ENCODE results near the gene FRYL. TPM values are rescaled to one million over a fixed set of nuclear protein-coding genes. Genes with fewer than 3 reads are reported as not detected.

The FRYL gene
- total RNA-seq, 1 donor from 2014 or later = 172 TPM

- intact Hi-C loops (cut with DNase I) = no loop called here
- ATAC-seq = no peak
- no peak for DNase-seq (ENCODE audit: low spot score)
Observed at GRCh38 chr4:48539597-48539996, 240.5 kb downstream of the FRYL start.

- DNase-seq (ENCODE audit: low spot score) (no peak), ATAC-seq (no peak)
- intact Hi-C loops (cut with DNase I) = no loop called here
Observed at GRCh38 chr4:48538358-48538757, 241.7 kb downstream of the FRYL start.

GRCh38 chr4:48526406-48526805 lies 253.7 kb downstream of the FRYL start:
- no peak for DNase-seq (ENCODE audit: low spot score)
- no peak for ATAC-seq
- intact Hi-C loops (cut with DNase I) = no loop called here

- intact Hi-C loops (cut with DNase I) = no loop called here
- ATAC-seq (no peak), DNase-seq (ENCODE audit: low spot score) (no peak)
Observed at GRCh38 chr4:48518143-48518542, 261.9 kb downstream of the FRYL start.

GRCh38 chr4:48509543-48509942 lies 270.5 kb downstream of the FRYL start:
- intact Hi-C loops (cut with DNase I) = no loop called here
- DNase-seq (ENCODE audit: low spot score) (no peak), ATAC-seq (peak; percentile 76)

GRCh38 chr4:48506716-48507115 lies 273.4 kb downstream of the FRYL start:
- DNase-seq (ENCODE audit: low spot score) = no peak
- intact Hi-C loops (cut with DNase I) = no loop called here
- ATAC-seq = no peak

- DNase-seq (ENCODE audit: low spot score) (no peak), ATAC-seq (no peak)
- intact Hi-C loops (cut with DNase I) = no loop called here
Observed at GRCh38 chr4:48504352-48504751, 275.7 kb downstream of the FRYL start.

- intact Hi-C loops (cut with DNase I) = no loop called here
- no peak for ATAC-seq
- no peak for DNase-seq (ENCODE audit: low spot score)
Observed at GRCh38 chr4:48504026-48504330, 276.1 kb downstream of the FRYL start.

GRCh38 chr4:48503233-48504025 lies 276.6 kb downstream of the FRYL start:
- DNase-seq (ENCODE audit: low spot score) = no peak
- no peak for ATAC-seq
- intact Hi-C loops (cut with DNase I) = no loop called here

- no peak for DNase-seq (ENCODE audit: low spot score)
- ATAC-seq = no peak
- intact Hi-C loops (cut with DNase I) = no loop called here
Observed at GRCh38 chr4:48499551-48500066, 280.5 kb downstream of the FRYL start.

- intact Hi-C loops (cut with DNase I) = no loop called here
- ATAC-seq = no peak
- no peak for DNase-seq (ENCODE audit: low spot score)
Observed at GRCh38 chr4:48498895-48499294, 281.2 kb downstream of the FRYL start.

- no peak for DNase-seq (ENCODE audit: low spot score)
- intact Hi-C loops (cut with DNase I) = no loop called here
Observed at GRCh38 chr4:48495941-48496340, 284.1 kb downstream of the FRYL start.

GRCh38 chr4:48493452-48494100 lies 286.5 kb downstream of the FRYL start:
- intact Hi-C loops (cut with DNase I) = no loop called here
- no peak for ATAC-seq
- no peak for DNase-seq (ENCODE audit: low spot score)

More at GRCh38 chr4:48495941-48496340, 284.1 kb downstream of the FRYL start:
- ATAC-seq = no peak

GRCh38 chr4:48491514-48492176 lies 288.4 kb downstream of the FRYL start:
- intact Hi-C loops (cut with DNase I) = no loop called here
- ATAC-seq (no peak), DNase-seq (ENCODE audit: low spot score) (no peak)

- intact Hi-C loops (cut with DNase I) = no loop called here
- no peak for ATAC-seq
- no peak for DNase-seq (ENCODE audit: low spot score)
Observed at GRCh38 chr4:48490680-48491513, 289.2 kb downstream of the FRYL start.

- intact Hi-C loops (cut with DNase I) = no loop called here
- DNase-seq (ENCODE audit: low spot score) (no peak), ATAC-seq (no peak)
Observed at GRCh38 chr4:48490012-48490679, 289.9 kb downstream of the FRYL start, which contains the start of gene ZAR1. Gene ZAR1, plus strand, starts transcription at chr4:48490252. Its CDS starts 40 bp downstream, at chr4:48490292.

GRCh38 chr4:48489683-48490011 lies 290.4 kb downstream of the FRYL start:
- intact Hi-C loops (cut with DNase I) = no loop called here
- DNase-seq (ENCODE audit: low spot score) (no peak), ATAC-seq (no peak)

- DNase-seq (ENCODE audit: low spot score) (no peak), ATAC-seq (no peak)
- intact Hi-C loops (cut with DNase I) = no loop called here
Observed at GRCh38 chr4:48484494-48485168, 295.4 kb downstream of the FRYL start.

All from sciatic nerve (tissue), 2 donors.